HG03469 (cell line): ENCODE measurements around the gene CCDC92.

Experiments
- ATAC-seq: cut with Tn5 transposase; IDR thresholded peaks from one replicate; pipeline ENCODE4 v1.9.1; 2021; ENCODE audit warnings: mild to moderate bottlenecking, moderate library complexity, moderate number of reproducible peaks; ENCODE audit not compliant: unreplicated experiment

The CCDC92 gene

DNA sequence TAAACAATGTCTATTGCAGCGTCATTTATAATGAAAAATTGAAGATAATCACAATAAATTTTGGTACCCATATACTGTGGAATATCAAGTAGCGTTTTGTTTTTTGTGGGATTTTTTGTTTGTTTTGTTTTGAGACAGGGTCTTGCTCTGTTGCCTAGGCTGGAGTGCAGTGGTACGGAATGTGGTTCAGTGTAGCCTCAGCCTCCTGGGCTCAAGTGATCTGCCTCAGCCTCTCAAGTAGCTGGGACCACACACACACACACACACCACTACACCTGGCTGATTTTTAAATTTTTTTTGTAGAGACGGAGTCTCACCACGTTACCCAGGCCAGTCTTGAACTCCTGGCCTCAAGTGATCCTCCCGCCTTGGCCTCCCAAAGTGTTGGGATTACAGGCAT lies 6.9 kb upstream of the CCDC92 start:
- ATAC-seq, result no peak

DNA sequence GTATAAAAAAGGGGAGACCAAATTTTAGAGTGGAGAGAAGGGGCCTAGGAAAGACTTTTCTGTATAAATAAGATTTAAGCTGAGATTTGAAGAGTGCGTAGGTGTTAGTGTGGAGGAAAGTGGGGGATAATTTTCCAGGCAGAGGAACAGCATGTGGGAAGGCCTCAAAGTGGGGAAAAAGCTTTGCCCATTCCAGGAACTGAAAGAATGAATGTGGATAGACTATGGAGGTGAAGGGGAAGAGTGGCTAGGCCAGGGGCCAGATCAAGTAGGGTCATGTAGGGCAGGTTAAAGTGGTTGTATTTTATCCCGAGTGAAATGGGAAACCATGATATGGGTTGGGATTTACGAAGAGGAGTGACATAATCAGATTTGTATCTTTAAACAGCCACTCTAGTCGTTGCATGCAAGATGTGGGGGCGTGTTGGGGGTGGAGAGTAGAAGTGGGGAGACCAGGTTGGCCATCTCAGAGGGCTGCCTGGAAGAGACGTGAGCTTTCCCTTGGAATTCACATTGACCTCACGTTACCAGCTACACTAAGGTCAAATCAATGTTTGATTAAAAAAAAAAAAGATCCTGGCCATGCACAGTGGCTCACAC lies 3.7 kb upstream of the CCDC92 start:
- no peak for ATAC-seq

DNA sequence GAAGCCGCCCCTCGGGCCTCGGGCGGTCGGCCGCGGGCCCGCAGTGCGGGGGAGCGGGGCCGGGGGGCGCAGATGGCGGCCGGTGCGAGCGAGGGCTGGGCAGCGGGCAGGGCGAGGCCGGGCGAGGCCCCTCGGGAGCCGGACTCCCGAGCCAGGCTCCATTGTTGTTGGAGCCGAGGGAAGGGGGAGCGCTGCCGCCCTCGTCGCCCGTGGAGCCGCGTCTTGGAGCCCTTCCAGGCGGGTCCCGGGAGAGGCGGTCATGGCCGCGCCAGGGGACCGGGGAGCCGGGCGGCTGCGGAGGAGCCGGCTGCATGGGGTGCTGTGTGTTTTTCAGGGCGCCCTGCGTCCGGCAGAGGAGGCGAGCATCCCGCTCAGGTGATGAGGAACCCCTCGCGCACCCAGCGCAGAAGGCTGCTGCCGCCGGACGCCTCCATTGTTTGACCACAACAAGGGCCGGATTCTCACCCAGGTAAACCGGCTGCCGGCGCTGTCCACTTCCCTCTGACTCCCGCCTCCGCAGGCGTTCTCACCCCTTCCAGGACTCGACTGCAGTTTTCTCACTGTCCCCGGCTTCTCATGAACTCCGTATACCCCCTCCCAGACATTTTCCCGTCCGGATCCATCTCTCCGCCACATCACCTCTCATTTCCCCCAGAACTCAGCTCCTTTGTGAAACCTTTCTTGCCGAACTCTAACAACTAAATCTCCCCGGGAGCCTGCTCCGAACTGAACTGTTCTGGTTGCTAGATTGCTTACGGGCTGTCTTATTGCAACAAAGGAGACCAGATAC lies 1.1 kb upstream of the CCDC92 start:
- peak; percentile 7 for ATAC-seq

DNA sequence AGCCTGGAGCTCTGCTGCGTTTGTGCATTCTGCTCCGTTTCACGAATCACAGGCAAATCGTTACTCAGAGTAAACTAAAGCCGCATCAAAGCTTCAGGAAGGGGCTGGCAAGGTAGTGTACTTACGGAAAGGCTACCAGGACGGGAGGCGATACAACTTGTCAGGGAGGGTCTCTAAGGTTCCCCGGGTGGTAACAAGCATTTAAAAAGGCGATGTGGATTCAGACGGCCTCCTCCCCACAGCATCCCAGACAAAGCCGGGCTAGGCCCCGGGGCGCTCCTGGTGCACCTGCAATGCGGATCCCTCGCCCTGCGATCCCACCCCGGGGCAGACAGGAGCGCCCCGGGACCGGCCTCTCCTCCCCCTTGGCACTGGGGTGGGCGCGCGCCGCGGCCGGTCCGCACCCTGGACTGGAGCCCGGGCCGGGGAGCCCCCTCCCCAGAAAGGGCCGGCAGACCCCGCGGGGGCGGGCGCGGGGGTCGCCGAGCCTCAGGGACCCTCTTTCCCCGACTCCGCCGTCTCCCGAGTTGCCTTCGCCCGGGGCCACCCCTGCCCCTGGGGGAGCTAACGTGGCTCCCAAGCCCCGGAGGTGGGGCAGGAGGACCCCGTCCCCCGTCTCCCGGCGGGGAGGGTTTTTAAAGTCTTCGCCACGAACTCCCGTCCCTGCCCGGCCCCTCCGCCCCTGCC lies 718 bp downstream of the CCDC92 start:
- no peak for ATAC-seq

DNA sequence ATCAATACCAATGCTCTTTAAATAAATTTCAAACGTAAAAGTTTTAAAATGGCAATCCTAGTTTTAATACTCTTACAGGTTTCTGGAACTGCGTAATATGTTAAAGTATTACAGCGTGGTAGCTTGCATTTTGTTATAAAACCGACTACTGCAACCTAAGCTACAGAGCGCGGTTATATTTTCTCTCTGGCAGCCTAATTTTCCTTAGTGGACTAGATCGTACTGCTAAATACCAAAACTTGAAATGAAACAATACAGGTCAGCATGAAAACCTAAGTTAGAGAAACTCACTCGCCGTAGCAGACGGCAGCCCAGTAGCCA lies 1.2 kb downstream of the CCDC92 start:
- no peak for ATAC-seq

DNA sequence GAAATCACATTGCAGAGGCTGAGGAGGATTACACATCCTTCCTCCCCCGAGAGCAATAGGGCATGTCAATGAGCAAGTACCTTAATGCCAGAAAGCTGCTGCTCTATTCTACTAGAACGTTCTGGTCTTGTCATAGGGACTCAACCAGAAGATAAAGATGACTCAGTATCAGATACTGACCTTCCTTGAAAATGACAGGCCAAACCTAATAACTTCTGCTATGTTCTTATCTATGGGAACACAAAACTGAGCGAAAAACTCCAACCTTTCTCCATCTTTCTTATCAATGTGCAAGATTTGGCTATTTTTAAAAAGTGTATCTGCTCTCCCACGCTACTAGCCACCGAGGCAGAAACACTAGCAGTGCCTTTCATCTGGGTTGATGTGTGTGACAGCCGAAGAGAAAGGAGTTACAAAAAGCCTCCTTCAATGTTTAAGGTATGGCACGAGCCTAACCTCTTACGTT lies 5.5 kb downstream of the CCDC92 start:
- no peak for ATAC-seq

DNA sequence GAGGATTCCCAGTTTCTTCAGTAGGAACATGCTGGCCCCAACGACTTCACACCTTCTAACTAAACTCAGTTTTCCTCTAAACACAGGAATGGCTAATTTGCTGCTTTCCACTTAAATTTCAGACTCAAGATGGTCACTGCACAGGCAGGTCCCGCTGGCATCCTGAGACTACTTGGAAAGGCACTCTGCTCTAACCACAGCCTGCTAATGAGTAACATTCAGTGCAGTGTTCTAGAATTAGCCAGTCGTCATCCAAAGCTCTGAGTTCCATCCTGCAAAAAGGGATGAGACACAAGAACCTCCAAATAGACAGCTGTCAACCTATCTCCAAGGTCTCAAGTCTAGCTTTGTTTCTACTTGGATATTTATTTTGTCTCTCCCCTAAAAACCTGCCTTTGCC lies 6.0 kb downstream of the CCDC92 start:
- ATAC-seq, result no peak

DNA sequence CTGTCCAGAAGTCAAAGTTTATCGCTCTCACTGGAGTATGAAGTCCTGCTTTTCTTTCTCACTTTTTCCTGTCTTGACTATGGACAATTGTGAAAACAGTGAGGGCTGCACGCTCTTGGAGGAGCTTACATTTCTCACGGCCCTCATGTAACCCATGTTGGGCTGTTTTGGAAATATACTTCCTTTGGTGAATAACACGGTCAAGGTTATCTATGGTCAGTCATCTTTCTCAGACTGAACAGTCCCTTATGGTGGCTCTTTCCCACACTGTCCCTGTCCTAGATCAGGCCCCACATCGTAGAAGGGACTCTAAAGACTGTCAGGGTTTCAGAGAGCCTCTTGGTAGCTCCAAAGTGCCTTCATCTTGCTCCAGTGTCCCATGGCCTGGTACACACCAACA lies 7.2 kb downstream of the CCDC92 start:
- no peak for ATAC-seq

DNA sequence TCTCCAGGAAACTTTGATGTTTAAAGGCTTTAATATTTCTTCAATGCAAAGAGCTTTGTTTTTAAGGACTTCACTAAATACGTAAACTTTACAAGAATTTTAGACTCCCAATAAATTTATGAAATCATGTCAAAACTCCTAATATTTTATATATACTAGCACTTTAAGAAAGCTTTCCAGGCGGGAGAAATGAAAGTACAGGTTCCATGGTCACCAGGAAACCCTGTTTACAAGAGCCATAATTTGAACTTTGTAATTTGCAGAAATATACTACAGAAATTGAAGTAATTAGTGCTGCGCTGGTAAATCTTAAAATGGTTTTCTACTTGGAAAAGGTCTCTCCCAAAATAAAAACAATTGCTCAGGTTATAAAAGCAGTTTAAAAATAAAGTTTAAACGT lies 8.8 kb downstream of the CCDC92 start:
- ATAC-seq, result no peak

DNA sequence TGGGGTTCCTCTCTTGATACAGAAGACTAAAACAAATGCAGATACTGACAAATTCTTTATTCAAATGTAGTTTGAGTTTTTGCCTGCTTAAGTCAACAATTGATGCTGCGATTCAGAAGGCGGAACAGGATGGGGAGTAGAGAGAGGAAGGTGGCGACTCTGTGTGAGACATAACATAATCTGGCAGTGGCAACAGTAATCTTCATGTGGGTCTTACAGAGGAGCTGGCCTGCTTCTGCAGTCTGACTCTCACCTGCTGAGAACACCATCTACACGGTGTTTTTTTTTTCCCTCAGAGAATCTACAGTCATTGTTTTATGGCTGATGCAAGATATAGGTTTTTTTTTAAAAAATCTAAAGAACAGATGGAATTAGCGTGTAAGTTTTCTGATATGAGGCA lies 10.1 kb downstream of the CCDC92 start:
- no peak for ATAC-seq

DNA sequence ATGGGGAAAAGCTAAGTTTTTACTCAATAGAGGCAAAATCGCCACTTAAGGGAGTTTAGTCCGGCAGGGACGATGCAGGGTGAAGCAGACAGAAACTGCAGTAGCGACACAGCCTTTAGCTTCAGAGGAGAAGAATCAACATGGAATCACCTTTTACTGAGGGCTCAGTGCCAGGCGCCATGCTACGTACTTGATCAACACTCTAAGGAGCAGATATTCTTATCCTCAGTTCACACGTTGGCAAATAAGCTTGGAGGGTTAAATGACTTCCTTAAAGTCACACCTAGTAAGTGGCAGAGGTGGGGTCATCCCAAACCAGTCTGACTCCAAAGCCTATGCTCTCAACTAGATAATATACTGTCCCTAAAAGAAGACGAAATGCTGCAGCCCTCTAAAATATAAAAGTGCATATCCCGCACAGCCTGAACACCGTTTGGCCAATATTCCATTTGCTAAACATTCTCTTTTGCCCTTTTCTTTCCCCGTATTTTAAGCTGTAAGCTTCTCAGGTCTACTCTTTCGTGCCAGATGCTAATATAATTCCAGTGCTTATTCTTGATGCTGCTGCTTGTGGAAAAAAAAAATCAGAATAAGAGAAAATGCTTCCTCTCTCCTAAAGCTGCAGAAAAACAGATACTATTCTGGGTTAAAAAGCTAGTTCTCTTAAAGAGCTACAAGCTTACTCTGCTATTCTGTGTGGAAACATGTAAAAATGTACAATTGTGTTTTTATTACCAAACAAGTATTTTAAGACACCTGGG lies 10.9 kb downstream of the CCDC92 start:
- ATAC-seq, result no peak

DNA sequence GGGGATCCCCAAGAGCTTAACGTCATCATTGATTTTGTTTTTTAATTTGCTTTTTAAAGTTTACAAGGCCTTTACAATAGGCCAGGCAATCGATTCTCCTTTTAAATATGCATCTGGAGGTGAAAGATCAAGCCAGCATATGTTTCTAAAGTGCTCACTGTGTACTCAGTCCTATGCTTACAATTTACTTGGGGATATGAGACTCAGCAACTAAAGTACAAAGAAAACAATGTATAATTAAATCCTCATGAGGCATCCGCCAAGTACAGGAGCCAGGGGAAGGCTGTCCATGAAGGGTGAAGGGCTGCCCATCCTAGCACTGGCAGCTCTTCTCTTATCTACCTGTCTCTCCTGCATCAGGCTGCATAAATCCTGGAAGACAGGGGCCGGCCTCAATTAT lies 11.8 kb downstream of the CCDC92 start:
- no peak for ATAC-seq

DNA sequence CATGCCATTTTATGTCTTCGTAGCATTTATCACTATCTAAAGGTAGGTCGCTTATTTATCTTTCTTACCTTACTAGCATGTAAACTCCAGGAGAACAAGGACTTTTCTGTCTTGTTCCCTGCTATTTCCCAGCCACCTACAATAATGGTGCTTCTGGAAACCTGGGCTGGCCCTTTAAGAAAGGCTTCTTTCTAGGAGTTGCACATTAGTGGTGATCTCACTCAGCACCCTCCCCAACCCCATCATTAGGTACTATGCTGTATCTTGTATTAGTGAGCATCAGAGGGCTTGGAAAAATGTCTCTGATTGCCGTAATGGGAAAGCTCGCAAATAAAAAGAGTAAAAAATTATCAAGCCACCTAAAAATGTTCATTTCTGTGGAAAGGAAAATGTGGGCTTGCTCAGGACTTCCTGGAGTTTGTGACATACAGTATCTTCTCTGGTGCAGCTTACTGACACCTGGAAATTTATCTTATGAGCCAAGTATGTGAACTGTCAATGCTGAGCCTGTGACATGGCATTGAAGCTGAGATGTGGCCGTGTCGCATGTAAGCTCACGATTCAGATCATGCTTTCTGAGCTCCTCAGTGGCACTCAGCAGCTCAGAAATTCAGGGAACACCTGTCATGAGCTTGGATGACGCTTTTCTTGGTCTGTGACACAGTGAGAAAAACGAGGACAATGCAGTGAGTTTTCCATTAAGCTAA lies 12.4 kb downstream of the CCDC92 start:
- no peak for ATAC-seq

DNA sequence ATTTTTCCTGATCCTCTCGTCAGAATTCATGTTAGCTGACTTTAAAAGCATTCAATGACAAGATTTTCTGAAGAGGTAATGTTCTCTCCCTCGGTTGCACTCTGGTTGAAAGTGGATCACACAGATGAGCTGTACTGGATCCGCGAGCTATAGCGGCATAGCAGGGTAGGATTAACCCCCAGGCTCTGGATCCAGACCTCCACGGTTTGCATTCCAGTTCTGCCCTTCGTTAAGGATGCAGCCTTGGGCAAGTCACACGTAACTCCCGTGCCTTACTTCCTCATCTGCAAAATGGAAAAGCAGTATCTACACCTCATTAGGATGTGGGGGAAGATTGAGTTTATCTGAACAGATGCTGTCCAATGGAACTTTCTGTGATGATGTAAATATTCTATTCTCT lies 13.8 kb downstream of the CCDC92 start:
- ATAC-seq, result no peak

DNA sequence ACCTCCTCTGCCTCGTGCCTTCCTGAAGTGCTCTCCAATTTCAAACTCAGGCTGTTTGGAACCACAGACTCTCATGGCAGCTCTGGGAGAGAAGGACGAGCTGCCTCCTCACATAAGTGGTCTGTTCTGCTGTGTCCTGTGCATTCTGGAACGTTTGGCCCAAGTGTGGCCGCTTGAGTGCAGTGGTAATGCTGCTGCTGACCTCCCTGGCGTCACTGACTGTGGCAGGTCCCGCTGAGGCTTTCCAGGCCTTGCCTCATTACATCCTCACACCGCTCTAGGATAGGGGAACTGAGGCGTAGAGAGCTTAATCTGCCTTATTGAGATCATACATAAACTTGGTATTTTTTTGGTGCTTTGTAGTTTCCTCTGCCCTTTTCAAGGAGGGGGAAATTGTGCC lies 14.2 kb downstream of the CCDC92 start:
- ATAC-seq, result no peak

DNA sequence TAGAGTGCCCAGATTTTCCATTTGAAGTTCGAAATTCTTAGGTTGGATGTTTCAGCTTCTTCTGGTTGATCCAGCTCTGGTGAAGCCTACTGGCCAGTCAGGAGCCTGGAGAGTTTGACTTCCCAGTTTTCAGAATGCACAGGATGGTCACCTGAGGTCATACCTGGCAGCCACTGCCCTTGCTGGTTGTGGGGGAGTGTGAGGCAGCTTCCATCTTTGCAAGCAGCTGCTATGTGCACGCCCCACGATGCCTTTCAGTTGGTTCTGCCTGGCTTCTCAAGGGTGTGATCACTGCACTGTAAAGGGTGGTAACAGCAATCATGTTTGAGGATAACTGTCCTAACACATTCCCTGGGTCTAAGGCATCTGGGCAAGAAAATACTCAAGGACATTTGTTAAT lies 15.4 kb downstream of the CCDC92 start:
- no peak for ATAC-seq

DNA sequence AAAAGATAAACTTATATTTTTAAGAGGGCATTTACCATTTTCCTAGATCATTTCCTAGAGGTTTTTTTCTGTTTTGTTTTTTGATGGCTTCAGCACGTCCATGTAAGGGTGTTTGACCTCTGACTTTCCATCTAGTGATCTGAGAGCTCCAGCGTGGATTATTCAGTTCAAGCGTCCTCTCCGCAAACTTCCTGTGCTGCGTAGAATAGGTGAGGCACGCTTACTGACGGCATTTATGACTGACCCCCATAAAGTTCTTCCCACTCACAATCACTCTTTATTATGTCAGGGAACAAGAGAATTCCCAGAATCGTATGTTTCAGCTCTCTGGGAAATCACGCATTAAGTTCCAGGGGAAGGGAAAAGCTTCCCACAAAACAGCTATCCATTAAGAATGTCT lies 16.4 kb downstream of the CCDC92 start:
- no peak for ATAC-seq

DNA sequence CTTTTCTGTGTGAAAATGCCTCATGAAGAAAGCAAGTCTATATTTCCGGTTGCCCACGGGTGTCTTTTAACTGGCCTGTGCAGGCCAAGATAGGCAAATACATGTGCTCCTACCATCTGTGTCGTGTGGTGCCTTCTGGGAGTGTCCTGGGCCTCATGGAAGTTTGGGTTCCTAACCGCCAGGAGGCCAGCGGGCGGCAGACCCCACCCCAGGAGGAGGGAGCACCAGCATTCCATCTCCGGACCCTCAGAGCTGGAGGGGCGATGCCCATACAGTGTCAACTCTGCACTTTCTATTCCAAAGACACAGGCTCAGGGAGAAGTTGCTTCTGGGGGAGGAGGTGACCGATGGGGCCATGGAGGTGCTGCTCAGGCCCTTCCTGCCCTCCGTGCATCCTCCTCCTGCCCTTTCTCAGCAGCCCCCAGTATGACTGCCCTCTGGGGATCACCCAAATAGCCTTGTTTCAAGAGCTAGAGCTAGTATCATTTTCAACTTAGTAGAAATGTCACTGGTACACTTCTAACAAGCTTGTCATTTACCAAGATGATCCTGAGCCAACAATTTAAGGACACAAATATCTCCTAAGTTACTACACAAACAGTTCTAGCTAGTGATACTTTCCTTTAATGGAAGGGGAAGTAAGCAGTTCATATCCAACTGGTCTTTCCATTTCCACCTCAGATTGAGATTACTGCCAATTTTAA lies 17.8 kb downstream of the CCDC92 start:
- ATAC-seq, result no peak

DNA sequence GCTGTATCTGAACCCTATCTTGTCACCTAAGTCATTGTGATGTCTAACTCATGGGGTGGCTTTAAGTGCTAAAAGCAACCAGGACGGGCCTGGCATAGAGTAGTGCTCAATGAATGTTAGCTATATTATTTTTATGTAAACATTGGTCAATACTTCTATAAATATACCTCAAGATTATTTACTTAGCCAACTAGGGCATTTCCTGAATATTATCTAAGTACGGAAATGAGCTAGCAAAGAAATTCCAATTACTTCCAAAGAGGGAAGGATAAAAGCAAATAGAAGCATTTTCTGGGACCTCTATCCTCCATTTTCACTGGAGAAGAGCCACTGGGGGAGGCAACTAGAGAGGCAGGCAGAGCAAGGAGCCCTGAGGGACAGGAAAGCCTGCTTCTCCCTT lies 20.6 kb downstream of the CCDC92 start:
- no peak for ATAC-seq

DNA sequence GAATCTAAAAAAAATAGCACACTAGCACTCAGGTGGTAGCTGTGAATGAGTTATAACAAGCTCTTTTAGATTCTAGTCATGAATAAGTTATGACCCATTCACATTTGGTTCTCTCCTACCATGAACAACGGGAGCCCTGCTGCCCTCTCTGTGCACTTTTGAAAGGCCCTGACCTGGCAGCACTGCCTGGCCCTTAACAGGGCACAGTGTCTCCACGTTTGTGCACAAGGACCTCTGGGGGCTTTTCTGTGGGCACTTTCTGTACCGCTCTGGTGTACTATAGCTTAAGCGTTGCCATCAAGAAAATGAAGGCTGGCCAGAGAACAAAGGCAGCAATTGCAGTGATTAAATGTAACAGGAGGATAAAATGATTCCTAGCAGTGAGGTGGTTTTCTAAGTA lies 21.2 kb downstream of the CCDC92 start:
- ATAC-seq, result no peak
